ENCODE measurements around the gene CCDC57.
A peak's percentile ranks its signal among the peaks of the same experiment; 100 is the strongest.

Gene CCDC57

DNA sequence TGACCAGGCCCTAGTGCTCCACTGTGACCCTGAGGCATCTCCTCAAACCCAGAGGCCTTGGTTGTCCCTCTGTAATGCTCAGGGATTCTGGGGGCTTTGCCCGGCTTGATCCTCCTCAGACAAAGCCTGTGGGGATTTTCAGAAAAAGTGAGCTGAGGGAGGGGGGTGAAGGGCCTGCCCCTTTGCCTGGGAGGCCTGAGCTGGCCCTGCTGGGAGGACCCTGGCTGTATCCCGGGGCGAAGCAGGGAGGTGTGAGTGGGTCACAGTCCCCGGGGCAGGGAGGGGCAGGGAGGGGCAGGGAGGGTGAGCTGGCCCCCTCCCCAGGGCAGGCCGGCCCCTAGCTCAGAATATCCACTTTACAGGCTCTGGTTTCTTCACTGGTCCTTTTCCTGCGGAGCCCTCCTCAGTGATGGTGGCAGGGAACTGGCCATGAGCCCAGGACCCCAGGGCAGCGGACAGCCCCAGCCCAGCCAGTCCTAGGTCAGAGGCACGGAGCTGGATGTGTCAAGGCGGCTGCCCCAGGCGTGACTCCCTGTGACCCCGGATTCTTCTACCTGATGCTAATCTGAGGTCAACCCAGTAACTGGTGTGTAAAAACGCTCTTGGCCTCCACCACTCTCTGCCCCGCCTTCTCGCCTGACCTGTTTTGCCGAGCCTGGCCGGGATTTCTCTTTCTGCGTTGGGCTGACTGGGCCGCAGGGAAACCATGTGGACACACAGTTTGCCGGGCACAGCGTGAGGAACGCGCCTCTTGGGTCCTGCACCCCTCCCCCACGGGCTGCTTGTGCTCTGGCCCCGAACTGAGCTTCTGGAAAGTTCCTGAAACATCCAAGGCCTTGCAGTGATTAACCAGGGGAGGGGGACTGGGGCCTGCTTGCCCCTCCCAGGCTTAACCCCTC, 108.8 kb downstream of the CCDC57 start:
- DNase-seq: no peak

DNA sequence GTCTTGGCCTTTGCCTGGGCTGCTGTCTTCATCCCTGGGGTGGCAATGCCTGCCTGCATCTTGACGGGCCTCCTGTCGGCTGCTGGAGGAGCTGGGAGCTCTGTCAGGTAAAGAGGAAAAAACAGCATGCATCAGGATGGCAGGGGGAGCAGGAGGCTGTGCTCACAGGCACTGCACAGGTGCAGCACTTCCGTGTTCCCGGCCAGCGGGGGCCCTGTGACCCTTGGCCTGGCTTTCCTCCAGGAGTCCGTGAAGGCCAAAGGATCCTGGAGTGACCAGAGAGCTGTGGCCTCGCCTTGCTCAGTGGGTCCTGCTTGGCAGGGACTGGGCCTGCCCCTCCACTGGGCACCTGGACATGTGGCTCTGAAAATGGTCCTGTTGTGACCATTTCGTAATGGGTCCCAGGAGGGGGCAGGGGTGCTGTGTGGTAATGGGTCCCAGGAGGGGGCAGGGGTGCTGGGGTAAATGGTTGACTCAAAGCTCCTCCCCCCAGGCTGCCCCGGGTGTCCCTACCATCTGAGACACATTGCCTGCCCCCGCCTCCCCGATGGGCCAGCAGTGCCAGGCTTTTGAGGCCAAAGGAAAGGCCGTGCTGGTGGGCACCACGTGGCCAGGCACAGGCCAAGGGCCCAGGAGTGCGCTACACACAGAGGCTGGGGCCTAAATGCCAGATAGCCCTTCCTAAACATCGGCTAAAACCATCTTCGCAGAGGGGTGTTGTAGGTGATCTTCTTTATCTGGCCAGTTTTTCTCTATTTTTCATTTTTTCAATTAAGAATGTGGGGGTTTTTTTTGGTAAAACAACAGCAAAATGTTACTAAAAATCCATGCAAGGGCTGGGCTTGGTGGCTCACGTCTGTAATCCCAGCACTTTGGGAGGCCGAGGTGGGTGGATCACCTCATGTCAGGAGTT, 110.6 kb downstream of the CCDC57 start:
- DNase-seq: no peak

DNA sequence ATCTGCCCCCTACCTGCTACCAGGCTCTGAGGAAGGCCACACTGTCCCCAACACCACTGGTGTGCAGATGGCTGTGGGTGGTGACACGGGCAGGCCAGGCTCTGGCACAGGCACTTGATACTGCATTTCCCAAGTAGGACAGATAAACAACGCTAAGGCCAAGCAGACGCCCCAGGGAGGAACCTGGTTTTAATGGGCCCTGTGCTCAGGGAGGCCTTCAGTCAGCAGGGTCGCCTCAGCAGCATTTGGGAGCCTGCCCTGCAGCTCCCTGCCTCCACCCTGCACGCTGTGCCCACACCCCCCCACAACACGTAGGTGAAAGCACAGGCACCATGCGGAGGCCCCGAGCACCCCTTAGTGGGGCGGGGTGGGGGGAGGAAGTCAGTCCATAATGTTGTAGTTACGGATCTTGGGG, 111.3 kb downstream of the CCDC57 start:
- DNase-seq: no peak

DNA sequence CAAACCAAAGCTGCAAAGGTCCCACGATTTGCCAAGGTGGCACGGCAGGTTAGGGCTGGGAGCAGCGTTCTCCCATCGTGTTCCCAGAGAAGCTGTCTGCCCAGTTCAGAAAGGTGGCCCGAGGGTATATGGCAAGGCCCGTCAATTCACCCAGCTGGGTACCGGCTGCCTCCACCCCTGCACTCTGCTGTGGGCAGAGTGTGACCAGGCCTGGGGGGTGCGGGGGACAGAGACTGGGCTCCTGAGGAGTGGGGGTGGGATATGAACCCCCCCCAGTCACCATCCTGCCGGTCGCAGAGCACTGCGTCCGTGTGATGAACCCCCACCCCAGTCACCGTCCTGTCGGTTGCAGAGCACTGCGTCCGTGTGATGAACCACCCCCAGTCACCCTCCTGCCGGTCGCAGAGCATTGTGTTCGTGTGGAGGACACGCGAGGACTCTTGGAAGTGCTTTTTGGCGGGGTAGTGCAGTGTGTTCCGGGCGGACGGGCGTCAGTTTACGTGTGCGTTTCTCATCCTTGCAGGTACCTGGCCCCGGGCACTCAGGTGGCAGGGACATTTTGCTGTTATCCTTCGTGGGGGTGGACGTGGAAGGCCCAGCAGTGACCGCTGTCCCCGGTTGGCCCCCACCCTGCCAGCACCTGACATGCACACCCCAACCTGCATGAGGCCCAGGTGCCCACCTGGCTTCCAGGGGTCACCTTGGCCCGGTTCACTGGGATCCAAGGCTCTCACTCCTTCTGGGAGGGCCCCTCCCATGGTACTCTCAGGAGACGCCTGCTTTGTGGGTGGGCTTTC, 111.9 kb downstream of the CCDC57 start:
- DNase-seq: no peak

DNA sequence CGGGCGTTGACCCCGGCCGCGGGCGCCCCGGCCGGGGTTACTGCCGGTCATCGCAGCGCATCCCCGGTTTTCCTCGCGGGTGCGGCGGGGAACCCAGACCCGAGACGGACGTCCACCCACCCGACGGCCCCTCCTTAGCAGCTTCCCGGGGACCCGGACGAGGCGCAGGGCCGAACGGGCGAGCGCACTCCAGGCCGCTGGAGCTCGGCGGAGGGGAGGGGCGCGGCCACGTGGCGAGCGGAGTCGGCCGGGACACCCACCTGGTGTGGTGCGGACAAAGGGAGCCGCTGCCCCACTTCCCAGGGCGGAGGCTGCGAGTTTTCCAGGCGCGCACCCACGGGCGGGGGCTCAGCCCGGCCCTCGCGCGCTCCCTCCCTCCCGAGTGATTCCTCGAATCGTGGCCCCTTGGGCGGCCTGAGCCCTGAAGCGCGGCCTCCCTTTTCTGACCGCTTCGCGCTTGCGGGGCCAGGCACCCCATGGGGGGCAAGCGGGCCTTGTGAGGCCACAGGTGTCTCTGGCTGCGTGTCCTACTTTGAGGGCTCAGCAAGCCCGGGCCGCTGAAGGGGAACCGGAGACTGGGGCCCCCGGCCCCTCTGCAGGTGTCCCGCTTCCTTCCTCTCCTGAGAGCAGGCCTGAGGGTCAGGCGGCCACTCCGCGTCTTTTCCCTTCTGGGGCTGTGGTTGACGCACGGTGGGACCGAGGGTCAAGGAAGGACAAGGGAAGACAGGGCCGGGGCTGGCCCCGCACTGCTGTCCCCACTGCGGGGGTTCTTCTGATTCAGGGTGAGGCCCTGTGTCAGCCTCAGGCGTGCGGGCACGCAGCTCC, 113.5 kb downstream of the CCDC57 start:
- DNase-seq: no peak

DNA sequence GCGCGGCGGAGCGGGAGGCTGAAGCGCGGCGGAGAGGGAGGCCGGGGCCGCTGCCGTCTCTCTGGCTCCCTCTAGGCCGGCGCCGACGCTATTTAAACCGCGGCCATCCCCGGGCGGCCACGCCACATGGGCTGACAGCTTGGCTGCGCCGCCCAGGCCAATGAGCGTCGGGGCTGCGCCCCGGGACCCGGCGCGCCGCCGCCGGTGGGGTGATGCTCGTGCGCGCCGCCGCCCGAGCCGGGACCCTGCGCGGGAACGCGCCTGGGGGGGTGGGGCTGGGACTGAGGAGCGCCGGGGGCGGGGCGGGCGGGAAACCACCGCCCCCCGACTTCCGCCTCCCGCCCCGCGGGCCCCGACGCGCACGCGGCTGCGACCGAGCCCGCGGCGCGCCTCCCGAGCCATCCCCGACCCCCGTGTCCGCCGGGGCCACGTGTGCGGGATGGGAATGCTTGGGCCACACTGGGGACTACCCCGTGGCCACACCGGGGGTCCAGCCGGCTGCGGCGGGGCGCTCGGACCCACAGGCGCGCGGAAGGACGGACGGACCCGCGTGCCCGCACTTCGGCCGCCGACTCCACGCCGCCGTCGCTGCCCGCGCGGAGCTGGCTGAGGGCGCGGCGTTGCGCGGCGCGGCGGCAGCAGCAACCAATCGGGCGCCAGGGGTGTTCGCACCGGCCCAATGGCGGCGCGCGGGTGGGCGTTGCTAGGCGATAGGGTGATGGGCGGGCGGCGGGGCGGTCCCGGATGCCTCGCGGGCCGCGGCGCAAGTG, 114.3 kb downstream of the CCDC57 start, which contains the start of gene FASN:
FASN (minus strand) TSS at position 68 of the 770 bp plus-strand sequence. CDS start 1,791 bp downstream, outside the sequence.
- DNase-seq: peak; percentile 94

DNA sequence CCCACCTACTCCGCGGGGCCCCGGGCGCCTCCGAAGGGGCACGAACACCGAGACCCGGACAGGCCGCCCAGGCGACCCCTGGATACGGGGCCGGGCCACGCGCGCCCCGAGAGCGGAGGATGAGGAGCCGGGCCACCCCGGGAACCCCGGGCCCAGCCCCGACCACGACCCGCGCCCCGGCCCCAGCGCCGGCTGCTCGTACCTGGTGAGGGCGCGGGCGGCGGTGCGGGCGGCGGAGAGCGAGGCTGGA, 114.8 kb downstream of the CCDC57 start:
- no peak for DNase-seq

DNA sequence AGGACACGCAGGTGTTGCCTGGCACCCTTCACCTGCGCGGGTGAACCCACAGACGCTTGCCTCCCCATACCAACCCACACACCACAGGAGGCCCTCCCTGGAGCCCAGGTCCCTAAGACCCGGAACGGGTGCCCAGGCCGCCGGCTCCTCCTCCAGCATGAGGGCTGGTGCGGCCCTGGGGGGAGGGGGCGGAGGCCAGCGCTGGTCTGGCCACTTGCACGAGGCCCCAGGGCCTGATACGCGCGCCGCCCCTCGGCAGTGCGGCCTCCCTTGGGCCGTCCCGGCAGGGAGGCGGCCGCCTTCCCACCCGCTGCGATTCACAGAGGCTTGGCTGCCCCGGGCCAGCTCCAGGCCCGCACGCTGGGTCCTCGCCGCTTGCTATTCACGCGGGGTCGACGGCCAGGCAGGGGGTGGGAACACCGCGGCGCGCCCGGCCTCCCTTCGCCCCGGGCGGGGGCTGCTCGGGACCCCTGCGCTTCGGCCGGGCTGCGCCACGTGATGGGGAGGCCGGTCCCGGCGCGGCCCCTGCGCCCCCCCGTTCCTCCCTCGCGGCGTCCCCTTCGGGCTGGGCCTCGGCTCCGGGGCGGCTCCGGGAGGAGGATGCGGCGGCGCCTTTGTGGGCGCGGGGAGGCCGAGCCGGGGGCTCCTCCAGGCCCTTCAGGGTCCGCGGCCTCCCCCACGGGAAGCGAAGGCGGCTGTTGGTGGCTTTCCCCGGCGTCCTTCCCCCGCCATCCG, 115.3 kb downstream of the CCDC57 start:
- DNase-seq: peak; percentile 38

DNA sequence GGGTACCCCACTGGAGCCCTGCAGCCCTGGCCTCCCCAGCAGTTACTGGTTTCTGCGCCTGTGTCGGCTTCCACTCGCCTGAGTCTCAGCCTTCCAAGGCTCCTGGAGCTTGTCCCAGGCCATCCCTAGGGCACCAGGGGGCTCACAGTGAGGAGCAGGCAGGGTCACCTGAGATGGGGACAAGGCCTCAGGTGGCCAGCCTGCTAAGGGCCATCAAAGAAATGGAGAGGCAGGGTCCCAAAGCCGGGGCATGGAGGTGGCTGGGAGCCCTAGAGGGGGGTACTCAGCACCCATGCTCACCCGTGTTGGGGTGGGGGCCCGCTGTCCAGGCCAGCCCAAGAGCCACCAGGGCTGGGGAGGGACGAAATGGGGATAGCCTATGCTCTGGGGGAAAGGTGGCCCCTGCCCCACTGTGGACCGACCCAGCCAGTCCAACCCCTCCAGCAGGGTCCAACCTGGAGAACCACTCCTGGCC, 115.9 kb downstream of the CCDC57 start:
- no peak for DNase-seq

DNA sequence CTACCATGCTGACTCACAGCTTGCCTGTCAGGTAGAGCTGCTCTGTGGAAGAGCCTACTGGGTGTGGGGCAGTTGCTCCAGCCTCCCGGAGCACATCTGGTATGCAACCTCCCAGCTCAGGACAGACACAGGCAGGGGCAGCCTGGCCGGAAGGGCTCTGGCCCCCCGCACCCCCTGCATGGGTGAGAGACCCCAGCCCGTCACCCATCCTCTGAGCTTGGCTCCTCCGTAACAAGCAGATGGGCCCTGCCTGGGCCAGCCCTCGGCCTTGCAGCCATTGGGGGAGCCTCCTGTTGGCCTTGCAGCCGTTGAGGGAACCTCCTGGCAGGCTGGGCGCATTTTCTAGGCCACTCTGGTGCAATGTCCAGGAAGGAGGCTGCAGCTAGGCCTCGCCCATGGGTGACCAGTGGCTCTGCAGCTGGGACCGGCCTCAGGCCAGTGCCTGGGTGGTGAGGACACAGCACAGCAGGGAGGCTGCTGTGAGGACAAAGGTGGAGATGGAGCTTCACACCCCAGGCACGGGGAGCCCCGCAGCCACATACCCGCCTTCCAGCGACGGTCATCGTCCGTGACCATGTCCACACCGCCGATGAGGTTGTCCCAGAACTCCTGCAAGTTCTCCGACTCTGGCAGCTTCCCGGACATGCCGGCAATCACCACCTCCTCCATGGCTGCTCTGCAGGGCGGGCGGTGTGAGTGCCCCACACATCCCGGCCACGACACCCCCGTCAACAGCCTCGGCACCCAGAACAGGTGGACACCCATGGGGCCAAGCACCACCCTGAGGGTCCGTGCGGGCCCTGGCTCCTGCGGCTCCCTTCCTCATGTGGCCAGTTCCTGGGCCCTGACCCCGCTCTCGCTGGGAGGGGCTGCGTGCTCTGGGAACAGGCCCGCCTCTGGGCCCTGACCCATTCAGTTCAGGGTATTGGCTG, 116.6 kb downstream of the CCDC57 start:
- no peak for DNase-seq

DNA sequence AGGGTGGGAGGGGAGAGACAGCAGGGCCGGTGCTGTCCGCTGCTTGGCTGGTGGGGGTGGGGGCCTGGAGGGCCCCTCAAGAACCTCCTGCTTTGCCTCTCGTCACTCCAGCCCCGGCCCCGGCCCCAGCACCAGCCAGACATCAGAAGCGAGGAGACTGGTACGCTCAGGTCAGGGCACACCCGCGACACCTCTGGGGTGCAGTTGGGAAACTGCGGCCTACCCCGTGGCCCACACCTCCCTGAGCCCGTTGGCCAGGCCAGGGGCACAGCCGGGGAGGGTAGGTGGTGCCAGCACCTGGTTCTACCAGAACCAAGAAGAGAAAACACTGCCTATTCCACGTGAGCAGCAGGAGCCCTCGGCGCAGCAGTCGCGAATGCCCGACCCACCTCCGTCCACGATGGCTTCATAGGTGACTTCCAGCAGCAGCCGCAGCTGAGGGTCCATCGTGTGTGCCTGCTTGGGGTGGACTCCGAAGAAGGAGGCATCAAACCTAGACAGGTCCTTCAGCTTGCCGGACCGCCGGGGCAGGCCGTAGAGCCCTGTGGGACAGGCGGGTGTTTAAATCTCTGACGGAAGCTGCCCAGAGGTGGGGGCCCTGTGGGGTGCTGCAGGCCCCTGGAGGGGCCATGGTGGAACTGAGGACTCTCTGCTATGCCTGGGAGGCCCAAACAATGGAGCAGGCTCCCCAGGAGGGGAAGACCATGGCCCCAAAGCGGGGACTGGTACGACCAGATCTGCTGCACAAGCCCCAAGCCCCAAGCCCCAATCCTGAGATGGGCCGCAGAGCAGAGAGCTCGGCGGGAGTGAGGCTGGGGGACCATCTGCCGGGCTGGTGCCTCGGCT, 117.5 kb downstream of the CCDC57 start:
- no peak for DNase-seq

DNA sequence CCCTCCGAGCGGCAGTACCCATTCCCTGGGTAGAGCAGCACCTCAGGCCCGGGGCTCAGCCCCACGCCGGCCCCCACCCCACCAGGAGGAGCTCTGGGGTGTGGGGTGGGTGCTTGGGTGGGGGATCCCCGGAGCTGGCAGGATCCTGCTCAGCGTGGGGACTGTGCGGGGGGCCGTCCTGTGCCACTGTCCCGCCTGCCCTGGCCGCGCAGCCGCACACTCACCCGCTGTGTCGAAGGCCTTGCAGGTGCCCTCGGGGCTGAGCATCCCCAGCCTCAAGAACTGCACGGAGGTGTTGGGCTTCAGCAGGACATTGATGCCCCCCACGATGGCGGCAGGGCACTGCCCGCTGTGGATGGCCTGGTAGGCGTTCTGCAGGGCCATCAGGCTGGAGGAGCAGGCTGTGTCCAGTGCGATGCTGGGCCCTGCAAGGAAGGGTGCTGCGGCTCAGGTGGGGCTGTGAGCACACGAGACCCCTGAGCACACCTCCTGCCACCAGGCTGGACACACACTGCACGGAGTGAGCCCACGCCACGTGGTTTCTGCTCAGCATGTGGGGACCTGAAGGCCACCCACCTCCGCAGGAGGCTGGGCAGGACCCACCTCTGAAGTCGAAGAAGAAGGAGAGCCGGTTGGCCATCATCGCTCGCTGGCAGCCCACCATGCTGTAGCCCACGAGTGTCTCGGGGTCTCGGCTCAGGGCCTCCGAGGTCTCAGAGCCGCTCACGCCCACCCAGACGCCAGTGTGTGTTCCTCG, 119.5 kb downstream of the CCDC57 start:
- no peak for DNase-seq

DNA sequence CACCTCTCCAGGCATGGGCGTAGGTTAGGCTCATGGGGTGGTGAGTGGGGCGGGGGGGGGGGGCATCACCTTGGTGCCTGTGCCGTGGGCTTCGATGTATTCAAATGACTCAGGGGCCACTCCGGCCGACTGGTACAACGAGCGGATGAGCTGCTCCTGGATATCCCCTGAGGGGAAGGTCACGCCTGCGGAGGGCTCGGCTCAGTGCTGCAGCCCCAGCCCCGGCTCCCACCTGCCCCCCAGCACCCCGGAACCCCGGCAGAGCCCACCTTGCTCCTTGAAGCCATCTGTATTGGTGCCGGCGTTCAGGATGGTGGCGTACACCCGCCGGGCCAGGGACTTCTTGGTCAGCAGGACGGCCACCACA, 120.0 kb downstream of the CCDC57 start:
- no peak for DNase-seq

DNA sequence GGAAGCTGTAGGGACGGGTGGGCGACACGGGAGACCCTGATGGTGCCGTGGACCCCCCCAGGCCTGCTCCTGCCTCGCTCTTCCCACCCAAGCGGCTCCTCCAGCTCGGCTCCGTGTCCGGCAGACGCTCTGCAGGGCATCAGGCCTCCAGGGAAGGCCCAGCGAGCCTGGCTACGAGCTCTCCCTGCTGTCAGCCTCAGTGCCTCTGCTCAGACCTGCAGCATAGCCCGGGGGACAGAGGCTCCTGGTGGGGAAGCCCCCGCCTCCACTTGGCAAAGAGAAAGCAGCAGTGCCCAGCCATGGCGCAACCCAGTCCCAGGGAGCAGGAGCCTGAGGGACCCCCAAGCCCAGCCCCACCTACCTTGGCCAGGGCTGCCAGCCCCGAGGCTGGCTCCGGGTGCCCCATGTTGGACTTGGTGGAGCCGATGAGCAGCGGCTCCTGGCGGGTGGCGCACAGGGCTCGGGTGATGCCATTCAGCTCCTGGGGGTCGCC, 120.5 kb downstream of the CCDC57 start:
- DNase-seq: no peak

DNA sequence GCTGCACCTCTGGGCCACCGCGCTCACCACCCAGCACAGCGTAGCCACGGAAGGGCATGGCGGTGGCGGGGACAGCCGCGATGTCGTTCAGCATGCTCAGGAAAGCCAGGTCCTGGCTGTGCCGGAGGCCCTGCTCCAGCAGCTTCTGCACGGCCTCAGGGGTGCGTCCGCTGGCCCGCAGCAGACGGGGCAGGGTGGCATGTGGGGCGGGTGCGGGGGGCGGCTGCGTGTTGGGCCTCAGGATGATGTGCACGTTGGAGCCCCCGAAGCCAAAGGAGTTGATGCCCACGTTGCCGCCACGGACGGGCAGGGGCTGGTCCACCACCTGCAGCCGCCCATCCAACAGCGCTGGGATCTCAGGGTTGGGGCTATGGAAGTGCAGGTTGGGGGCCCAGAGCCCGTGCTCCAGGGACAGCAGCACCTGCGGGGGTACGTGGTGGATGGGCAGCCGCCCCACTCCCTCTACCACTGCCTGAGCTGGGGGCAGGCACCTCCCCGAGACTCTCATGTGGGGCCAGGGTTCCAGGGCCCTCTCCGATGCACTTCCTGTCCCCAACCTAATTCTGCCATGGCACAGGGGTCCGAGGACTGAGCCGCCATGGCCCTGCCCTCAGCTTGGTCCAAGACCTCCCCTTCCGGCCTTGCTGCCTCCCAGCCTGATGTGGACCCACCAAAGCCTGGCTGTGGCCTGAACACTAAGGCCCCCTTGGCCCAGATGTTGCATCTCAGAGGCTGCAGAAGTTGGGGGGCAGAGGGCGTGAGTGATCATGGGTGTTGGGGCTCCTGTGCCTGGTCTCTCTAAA, 121.2 kb downstream of the CCDC57 start:
- DNase-seq: no peak

DNA sequence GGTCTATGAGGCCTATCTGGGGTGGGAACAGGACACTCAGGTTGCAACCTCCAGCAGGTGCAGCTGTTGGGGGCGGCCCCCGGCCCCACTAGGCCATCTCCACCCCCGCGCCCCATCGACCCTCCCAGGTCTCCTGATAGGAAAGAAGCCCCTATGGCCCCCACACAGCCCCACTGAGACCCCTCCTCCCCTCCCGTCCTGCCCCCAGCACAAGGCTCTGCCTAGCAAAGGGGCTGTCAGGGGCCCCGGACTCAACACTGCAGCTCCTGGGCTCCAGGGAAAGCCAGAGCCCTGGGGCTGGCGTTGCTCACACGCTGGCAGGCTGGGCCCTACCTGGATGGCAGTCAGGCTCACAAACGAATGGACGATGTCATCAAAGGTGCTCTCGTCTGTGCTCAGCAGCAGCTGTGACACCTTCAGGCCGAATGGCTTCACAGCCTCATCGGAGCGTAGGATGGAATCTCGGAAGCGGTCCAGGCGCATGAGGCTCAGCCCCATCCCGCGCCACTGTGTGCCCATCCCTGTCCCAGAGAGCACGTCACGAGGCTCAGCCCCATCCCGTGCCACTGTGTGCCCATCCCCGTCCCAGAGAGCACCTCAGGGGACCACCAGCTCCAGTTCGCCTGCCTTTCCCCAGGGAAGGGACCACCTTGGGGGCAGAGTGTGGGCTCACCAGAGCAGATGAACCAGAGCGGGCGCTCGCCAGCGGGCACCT, 121.9 kb downstream of the CCDC57 start:
- no peak for DNase-seq

Measured in T1000 (cell line).